AG04449 (cell line): ENCODE measurements around the gene COX8C.

Experiments used
- CTCF ChIA-PET: fragments of 350-600 bp; formaldehyde crosslinking; extraction: SDS; loops from one replicate; lab custom pipeline; 2021; ENCODE audit warnings: antibody characterized with exemption; lab: Yijun Ruan, JAX
- POLR2A ChIA-PET: fragments of 400-600, 350-600 bp; formaldehyde crosslinking; extraction: SDS; loops from one replicate; lab custom pipeline; 2020; ENCODE audit warnings: antibody characterized with exemption, inconsistent platforms; lab: Yijun Ruan, JAX
- DNase-seq: peaks from one replicate; pipeline ENCODE4 v3.0.0-alpha.2; 2010; ENCODE audit warnings: low read depth, low spot score
- H3K4me3 ChIP-seq: 2 replicates; pipeline ENCODE4 v1.5.1; 2011; ENCODE audit warnings: low read depth, mild to moderate bottlenecking, control low read depth, low read length
- CTCF ChIP-seq: IDR thresholded peaks from one replicate; pipeline ENCODE4 v1.5.1; 2011; ENCODE audit warnings: mild to moderate bottlenecking, moderate library complexity, low read length, control low read depth, inconsistent platforms; ENCODE audit not compliant: insufficient read depth; ENCODE audit errors: missing control alignments

Gene COX8C

GRCh38 chr14:93303659-93304058 is 43.3 kb upstream of the COX8C start:
- CTCF ChIA-PET: no interaction called here
- TF ChIP-seq CTCF: no peak
- POLR2A ChIA-PET: no interaction called here
- no peak for DNase-seq
- H3K4me3 ChIP-seq: no peak overlapping the region

GRCh38 chr14:93304771-93305170 is 42.2 kb upstream of the COX8C start:
- CTCF ChIA-PET: interaction anchor here (1.2 kb wide), 1 partner anchor 9 kb away, joined by 3 read pairs; no protein-coding TSS in a partner anchor
- DNase-seq: no peak
- no peak overlapping the region for H3K4me3 ChIP-seq
- TF ChIP-seq CTCF: no peak
- POLR2A ChIA-PET: no interaction called here

GRCh38 chr14:93305725-93306418 is 41.1 kb upstream of the COX8C start:
- H3K4me3 ChIP-seq: no peak overlapping the region
- no peak for DNase-seq
- TF ChIP-seq CTCF: no peak
- CTCF ChIA-PET: interaction anchor here (1.2 kb wide), 1 partner anchor 10 kb away, joined by 3 read pairs; no protein-coding TSS in a partner anchor
- POLR2A ChIA-PET: no interaction called here

- no peak overlapping the region for H3K4me3 ChIP-seq
- ChIA-PET POLR2A (no interaction called here), CTCF (no interaction called here)
- TF ChIP-seq CTCF: no peak
- no peak for DNase-seq
These were observed 40.2 kb upstream of the COX8C start for GRCh38 chr14:93306812-93307211.

- no peak for DNase-seq
- CTCF ChIA-PET: no interaction called here
- no peak overlapping the region for H3K4me3 ChIP-seq
- TF ChIP-seq CTCF: no peak
- POLR2A ChIA-PET: no interaction called here
These were observed 38.2 kb upstream of the COX8C start for GRCh38 chr14:93308686-93309345.

- H3K4me3 ChIP-seq: no peak overlapping the region
- ChIA-PET POLR2A (no interaction called here), CTCF (no interaction called here)
- TF ChIP-seq CTCF: no peak
- no peak for DNase-seq
These were observed 37.5 kb upstream of the COX8C start for GRCh38 chr14:93309427-93309966.
